Temporal lobe (tissue), 1 donor: Measurements from ENCODE around the gene FANCL. TPM values are rescaled to one million over a fixed set of nuclear protein-coding genes. Genes with fewer than 3 reads are reported as not detected.

Experiments used
- total RNA-seq: library from RNA; depleted of rRNA; stranded (reverse); fragments of >200 nt; gene quantifications from one replicate; pipeline ENCODE4 v1.2.3, GENCODE V29; 2014

Gene FANCL
- total RNA-seq, 1 donor from 2014 or later: 42.0 TPM

Other genes starting within 250 kb of the FANCL start
- gene VRK2, start 194.5 kb downstream of the FANCL start, total RNA-seq: 4.2 TPM